HT-29 (cell line): ENCODE measurements around the gene ARMC8. TPM values are rescaled to one million over a fixed set of nuclear protein-coding genes. Genes with fewer than 3 reads are reported as not detected.
"Not testable (repeated sequence)": the region's sequence is repeated elsewhere in the genome, so short reads cannot be mapped to it uniquely, and the experiment has no call there.

Experiments used
- DNase-seq: peaks from one replicate; pipeline ENCODE4 v3.0.0-alpha.2; 2015; ENCODE audit warnings: low spot score
- total RNA-seq: library from RNA; depleted of rRNA; stranded (reverse); fragments of >200 nt; shearing (Covaris generic); gene quantifications from 2 replicates; pipeline ENCODE4 v1.2.3, GENCODE V29; 2014; rRNA removed

The ARMC8 gene, protein sequence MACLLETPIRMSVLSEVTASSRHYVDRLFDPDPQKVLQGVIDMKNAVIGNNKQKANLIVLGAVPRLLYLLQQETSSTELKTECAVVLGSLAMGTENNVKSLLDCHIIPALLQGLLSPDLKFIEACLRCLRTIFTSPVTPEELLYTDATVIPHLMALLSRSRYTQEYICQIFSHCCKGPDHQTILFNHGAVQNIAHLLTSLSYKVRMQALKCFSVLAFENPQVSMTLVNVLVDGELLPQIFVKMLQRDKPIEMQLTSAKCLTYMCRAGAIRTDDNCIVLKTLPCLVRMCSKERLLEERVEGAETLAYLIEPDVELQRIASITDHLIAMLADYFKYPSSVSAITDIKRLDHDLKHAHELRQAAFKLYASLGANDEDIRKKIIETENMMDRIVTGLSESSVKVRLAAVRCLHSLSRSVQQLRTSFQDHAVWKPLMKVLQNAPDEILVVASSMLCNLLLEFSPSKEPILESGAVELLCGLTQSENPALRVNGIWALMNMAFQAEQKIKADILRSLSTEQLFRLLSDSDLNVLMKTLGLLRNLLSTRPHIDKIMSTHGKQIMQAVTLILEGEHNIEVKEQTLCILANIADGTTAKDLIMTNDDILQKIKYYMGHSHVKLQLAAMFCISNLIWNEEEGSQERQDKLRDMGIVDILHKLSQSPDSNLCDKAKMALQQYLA
- total RNA-seq: 21.7 and 26.6 TPM in 2 replicates

DNA sequence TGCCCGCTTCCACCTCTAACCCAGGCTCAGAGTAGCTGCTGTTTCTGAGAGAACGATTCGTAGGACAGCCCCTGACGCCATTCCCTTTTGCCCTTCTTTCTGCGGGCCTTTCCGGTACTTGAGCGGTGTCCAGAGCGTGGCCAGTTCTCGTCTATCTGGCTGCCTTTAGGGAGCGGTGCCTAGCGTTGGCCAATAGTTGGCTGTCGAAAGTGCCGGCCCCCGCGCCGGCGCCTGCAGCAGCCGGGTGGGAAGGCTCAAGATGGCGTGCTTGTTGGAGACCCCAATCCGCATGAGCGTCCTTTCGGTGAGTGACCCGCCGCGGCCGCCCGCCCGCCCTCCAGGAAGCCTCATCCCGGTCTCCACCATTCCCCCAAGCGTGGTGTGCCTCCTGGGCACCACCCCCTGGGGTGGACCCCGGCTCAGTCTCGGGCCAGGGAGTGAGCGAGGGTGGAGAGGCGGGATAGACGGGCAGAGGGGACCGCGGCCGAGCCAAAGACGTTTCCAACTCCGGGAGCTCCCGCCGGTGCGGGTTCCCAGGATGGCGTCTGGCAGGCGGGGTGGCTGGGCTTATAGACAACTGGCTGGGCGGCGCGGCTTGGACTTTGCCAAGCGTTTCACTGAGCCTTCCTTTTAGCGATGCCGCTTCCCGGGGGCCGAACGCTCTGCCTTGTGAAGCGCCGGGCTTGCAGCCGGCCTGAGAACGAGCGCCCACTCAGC lies at the start of gene ARMC8:
Gene ARMC8, plus strand, starts transcription at position 6 of the 717 bp plus-strand sequence. Its CDS starts 254 bp downstream, at position 260.
- DNase-seq: peak; percentile 72

DNA sequence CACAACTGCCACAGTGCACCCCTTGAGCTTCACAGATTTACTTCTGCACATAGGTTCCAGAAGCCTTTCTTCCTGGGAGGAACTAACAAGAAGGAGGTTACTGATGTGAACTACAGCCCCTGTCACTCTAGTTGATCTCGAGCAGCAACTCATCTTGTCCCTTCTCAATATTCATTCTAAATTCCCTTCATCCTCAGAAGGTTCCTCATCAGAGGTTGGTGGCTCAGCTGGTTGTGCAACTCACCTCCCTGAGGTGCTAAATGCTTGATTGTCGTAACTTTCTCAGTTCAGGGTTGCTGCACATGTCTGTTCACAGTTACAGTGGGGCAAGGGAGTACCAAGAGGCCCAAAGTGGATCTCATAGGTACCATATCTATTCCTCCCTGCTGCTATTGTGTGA lies 49.2 kb upstream of the ARMC8 start:
- no peak for DNase-seq

DNA sequence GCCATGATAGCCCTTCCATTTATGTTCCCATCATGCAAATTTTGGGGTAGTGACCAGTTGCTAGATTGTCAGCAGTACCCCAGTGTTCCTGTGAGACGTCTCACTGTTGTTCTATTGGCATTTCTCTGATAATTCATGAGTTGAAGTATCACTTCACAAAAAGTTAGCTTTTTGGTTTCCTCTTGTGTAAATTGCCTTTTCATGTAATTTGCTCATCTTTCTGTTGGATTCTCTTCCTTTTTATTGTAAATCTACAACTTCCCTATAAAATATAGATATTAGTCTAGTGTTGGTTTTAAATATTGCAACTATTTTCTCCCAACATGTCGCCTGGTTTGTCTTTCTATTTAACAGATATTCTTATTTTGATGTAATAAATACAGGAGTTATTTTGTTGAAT lies 47.4 kb upstream of the ARMC8 start:
- no peak for DNase-seq

DNA sequence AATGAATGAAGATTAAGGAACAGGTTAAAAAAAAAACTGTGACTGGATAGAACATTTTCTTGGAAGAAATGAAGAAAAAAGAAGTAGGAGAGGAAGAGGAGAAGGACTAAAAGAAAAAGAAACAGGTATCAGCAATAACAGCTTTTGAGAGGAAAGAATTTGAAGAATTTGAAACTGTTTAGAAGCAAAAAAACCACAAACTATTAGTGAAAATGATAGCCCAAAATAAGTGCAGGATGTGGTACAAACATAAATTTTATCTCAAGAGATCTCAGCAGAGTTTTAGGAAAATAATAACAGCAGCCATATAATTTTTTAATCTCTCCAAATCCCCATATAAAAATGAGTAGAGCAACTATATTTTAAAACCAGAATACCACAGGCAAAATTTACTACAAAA lies 46.2 kb upstream of the ARMC8 start:
- no peak for DNase-seq

DNA sequence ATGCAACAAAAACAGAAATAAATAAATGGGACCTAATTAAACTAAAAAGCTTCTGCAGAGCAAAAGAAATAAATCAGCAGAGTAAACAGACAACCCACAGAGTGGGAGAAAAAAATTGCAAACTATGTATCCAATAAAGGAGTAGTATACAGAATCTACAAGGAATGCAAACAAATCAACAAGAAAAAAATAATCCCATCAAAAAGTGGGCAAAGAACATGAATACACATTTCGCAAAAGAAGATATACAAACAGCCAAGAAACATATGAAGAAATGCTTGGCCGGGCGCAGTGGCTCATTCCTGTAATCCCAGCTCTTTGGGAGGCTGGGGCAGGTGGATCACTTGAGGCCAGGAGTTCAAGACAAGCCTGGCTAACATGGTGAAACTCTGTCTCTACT lies 44.9 kb upstream of the ARMC8 start:
- DNase-seq: not testable (repeated sequence)

DNA sequence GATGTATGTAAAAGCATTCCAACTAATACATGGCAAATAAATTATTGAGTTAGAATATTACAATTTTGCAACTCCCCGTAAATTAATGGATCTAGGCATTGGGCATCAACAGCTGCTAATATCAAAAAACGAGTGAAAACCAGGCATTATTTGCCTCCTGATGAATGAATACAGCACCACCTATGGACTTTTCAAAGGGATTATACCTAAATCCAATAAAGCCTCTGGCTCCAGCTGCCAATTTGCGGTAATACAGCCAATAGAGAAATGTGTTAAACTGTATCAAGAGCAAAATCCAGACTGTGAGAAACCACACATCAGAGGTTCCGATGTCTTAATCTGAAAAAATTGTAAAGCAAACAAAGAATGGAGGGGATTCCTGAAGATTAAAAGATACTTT lies 38.6 kb upstream of the ARMC8 start:
- no peak for DNase-seq

DNA sequence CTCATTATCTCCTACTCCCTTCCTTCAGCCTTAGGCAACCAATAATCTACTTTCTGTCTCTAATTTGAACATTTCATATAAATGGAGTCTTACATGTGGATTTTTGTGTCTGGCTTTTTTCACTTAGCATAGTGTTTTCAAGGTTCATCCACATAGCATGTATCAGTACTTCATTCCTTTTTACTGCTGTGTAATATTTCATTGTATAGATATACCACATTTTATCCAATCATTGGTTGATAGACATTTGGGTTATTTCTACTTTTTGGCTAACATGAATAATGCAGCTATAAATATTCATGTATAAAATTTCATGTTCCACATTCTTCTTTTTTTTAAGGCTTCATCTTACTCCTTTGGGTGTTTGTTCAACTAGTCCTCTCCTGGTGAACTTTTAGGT lies 32.6 kb upstream of the ARMC8 start:
- DNase-seq: no peak

DNA sequence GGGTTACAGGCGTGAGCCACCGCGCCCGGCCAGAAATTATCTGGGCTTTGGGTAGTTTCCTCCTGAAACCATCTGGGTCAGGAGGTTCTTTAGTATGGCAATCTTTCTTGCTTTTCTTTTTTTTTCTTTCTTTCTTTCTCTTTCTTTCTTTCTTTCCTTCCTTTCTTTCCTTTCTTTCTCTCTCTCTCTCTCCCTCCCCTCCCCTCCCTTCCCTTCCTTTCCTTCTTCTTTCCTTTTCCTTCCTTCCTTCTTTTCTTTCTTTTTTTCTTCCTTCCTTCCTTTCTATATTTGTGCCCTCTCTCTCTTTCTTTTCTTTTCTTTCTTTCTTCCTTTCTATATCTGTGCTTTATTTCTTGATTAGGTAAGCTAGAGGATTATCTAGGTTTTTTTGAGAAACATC lies 29.4 kb upstream of the ARMC8 start:
- DNase-seq: no peak

DNA sequence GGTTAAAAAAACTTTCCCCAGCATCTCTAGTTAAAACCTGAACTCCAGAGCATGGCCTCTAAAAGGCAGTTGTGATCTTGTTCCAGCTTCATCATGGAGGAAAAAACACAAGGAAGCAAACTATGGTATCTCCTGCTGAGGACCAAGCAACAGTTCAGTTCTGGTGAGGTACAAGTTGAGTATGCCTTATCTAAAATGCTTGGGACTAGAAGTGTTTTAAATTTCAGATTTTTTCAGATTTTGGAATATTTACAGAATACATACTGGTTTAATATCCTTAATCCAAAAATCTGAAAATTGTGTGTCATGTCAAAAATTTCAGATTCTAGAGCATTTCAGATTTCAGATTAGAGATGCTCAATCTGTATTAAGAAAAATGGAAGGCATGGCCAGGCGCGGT lies 22.0 kb upstream of the ARMC8 start:
- no peak for DNase-seq

DNA sequence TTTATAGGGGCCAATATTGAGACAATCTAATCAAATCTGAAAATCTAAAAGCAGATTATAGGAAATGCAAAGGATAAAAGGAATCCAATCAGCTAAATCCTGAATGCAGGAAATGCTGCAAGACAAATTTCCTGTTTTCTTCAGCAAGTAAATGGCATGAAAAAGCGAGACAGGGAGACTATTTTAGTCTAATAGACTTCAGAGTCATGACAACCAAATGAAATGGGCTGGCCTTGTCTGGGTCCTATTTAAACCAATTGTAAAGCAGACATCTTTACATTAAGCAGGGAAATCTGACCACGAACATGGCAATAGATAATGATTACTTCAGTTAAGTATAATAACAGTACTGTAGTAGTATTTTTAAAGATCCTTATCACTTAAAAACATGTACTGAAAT lies 14.5 kb upstream of the ARMC8 start:
- no peak for DNase-seq

DNA sequence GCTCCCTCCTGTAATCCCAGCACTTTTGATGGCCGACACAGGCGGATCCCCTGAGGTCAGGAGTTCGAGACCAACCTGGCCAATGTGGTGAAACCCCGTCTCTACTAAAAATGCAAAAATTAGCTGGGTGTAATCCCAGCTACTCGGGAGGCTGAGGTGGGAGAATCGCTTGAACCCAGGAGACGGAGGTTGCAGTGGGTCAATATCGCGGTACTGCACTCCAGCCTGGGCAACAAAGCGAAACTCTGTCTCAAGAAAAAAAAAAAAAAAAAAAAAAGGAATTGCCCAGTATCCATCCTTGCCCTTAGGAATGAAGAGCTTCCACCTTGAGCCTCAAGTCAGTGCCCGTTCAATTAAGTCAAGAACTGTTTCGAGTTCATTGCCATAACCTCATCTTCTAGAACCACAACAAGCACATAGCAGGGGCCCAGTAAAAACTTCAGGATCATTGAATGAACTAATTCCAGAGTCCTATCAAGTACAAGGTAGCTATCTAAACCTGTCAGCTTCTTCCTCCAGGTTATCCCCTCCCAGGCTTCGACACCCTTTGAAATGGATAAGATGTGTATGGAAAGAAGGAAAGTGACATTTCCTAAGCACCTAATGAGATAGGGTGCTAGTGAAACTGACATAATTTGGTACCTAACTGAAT lies 13.2 kb upstream of the ARMC8 start:
- DNase-seq: no peak

DNA sequence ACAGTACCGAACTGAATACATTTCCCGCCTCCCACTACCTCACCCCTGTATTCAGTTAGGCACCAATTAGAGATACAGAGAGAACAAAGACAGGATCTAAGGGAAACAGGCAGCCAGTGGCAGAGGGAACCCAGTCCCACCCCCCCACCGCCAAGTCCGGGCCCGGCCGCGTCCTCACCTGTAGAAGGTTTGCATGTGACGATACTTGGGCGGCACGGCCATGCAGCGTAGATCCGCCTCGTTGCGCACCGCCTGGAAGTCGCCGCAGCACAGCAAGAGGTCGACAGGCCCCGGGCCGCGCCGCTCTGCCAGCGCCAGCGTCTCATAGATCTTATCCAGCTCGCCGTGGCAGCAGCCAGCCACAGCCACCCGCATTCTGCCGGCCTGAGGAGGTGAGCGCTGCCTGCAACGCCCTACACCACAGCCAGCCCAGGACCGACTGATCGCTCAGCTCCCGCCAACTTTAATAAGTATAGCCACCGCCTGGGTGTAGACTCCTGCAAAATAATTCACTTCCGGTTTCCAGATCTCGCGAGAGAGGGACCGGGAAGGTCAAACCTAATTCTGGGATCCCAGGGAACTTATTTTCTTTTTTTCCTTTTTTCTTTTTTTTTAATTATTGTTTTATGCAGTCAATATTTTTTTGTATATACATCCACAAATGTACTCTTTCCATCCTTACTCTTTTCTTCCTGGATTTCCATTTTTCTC lies 12.5 kb upstream of the ARMC8 start, which contains the start of gene DBR1:
Gene DBR1, minus strand, starts transcription at position 501 of the 711 bp plus-strand sequence. Its CDS starts 126 bp downstream, at position 375.
- DNase-seq: peak; percentile 90

DNA sequence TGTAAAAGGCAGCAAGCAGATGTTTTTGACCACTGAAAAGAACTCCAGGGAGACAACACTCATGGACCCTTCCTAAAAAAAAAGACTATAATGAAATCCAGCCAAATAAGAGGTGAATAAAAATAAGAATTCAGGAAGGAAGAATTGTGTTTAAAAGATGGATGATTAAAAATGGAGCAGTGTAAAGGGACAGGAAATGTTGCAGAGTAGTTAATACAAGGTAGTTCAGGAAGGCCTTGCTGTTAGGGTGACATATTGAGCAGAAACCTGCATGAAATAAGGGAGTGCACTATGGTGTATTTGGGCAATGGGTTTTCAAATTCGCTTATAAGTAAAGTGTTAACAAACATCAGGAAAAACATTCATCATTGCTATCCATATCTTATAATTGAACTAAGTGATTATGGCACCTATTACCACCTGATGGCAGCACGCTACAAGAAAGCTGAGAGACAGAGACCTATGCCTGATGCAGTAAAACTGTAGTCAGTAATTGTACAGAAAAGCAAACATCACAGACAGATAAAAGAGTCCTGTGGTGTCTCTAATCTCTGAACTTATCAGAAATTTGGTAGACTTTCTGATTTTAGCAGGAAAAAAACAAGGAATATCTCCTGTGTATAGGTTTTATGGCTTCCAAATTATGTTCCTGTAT lies 6.6 kb upstream of the ARMC8 start:
- DNase-seq: peak; percentile 57

DNA sequence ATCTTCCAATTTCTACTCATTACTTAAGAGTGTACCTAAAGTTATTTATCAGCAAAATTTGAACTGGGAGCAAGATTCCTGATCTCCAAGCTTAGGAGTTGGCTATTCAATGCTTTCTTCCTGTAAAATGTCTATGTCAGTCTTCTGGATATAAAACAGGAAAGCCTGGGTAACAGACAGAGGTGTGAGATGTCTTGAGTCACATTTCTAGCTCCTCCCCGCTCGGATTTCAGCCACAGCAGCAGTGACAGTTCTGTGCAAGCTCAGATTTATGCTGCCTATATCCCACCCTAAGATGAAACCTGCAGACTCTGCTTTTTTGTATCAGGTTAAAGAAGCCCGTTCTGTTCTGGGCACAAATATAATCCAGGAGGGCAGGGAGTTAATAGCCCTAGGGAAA lies 2.1 kb upstream of the ARMC8 start:
- DNase-seq: no peak

DNA sequence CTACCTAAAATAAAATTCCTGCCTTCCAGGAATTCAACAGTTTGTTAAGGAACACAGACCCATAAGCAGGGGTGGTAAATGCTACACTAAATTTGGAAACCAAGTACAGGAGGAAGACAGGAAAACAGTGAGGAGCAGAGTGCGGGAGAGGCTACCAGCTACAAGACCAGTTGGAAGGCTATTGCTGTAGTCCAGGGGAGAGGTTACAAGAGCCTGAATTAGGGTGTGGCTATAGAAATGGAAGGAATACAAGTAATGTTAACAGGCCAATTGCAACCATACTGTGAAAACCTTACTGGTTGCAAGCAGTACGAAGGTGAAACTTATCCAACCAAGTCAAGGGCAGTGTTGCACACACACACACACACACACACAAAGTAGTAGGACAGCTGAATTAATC lies 880 bp upstream of the ARMC8 start:
- DNase-seq: peak; percentile 11

DNA sequence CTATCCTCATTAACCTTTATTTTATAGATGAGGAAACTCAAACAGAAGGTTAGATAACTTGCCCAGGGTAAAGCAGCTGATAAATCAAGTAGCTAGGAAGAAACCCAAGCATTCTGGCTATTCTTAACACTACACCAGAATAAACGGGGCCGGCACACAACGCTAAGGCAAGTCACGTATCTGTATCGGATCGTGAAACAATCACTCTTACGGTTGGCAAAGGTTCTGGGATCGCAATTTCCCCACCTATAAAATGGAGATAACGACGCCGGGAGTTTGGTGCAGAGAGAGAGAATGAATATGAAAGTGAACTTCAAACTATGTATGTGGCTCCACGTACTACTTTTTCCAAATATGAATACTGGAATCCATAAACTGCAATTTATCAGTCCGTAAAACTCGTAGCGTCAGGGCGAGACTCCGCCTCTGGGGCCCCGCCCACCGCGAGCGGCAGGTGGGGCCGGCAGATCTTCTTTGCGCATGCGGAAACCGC lies 252 bp upstream of the ARMC8 start:
- peak; percentile 92 for DNase-seq

DNA sequence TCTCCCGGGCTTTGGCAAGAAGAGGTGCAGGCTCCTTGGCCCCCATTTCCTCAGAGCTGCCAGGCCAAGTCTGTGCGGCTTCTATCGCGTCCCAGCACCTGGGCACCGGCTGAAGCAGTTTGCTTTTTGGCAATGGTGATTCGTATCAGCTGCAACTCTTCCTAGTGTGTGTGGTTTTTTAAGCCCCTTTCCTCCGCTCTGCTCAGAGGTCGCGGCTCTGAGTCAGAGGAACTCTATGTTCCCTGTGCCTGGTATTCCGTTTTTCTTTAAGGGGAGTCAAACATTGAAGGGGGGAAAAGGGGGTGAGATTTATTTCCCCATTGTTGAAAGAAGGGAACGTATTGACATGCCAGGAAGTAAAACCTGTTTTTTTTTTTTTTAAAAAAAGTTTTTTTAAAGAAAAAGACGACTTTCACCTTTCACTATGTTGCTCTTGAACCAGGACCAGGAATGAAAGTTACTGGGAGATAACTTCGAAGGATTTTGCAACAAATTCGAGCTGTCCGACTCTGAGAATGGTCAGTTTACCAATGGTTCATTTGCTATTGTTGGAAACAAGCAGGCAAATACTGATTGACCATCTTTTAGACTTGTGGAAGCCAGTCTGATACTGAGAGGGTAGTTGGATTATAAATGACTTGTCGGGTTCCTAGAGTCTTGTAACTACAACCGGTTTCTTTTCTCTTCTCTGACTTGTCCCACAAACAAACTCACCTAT lies 1.1 kb downstream of the ARMC8 start:
- DNase-seq: peak; percentile 22

DNA sequence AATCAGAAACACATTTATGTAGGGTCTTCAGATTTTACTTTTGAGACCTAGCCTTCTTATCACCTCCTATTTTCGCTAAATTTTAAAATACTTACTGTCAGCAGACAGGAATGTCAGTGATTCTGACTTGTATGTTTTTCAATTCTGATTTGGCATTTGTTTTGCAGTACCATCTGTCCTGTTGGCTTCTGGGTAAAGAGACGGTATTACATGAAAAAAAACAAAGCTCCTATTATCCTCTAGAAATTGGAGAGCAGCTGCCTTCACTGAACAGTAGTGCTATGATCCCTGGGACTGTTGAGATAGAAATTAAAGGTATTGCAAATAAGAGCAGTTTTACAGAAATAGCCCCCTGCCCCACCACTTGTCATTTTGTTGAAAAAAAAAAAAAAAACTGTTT lies 8.4 kb downstream of the ARMC8 start:
- DNase-seq: no peak

DNA sequence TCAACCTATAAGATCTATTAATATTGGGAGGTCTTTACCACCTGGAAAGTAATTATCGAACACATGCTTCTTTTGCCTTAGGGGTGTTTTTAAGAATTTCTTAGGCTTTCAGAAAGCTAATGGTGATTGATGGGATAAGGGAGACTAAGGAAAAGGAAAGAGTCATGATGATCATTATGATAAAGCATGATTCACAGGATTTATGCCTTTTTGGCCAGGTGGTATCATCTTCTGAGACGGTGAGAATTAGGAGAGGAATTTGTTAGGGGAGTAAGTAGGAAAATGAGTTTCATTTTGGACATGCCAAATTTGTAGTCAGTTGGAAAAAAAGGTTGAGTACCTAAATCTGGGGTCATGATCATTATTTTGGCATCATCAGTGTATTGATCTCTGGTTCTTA lies 8.9 kb downstream of the ARMC8 start:
- no peak for DNase-seq

DNA sequence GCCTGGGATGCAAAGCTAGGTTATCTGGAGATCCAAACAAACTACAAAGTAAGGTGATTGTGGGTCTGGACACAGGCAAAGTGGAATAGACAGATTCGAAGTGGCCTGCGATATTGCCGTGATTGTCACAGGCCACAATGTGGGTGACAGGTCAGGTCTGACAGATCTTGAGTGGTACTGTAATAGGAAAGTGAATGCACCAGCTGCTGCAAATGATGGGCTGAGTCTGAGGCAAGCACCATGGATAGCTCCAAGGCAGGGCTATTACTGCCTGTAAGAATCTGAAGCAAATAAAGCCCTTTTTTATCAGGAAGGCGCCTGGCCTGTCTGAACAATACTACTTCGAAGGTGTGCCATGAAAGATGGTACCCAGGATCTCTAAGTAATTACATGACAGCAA lies 10.0 kb downstream of the ARMC8 start:
- DNase-seq: no peak
